GM23338 (cell line): ENCODE measurements around the gene APOL4. TPM values are rescaled to one million over a fixed set of nuclear protein-coding genes. Genes with fewer than 3 reads are reported as not detected.

ENCODE experiments used
- ATAC-seq: fragments of 200-7000 bp; cut with Tn5 transposase; 3 replicates; pipeline ENCODE4 v1.9.1; 2020
- DNase-seq: peaks from one replicate; pipeline ENCODE4 v3.0.0-alpha.2; 2015; ENCODE audit warnings: low spot score
- H2AFZ ChIP-seq: fragments of 200-600 bp; sonication (generic); 2 replicates; pipeline ENCODE4 v1.8.0; 2016; ENCODE audit warnings: antibody characterized with exemption, mild to moderate bottlenecking, moderate library complexity
- H3F3A ChIP-seq: fragments of 200-600 bp; sonication (generic); replicated peaks from 2 replicates; pipeline ENCODE4 v1.8.0; 2017; ENCODE audit warnings: antibody characterized with exemption, mixed run types, low read depth
- H3K27ac ChIP-seq: fragments of 200-600 bp; sonication (generic); 2 replicates; pipeline ENCODE4 v1.6.1; 2016; ENCODE audit warnings: low read depth
- H3K27me3 ChIP-seq: fragments of 200-600 bp; sonication (generic); 2 replicates; pipeline ENCODE4 v1.8.0; 2016; ENCODE audit warnings: mild to moderate bottlenecking, mixed run types, moderate library complexity; ENCODE audit not compliant: insufficient read depth
- H3K36me3 ChIP-seq: fragments of 200-600 bp; sonication (generic); 2 replicates; pipeline ENCODE4 v1.8.0; 2016; ENCODE audit warnings: mild to moderate bottlenecking; ENCODE audit not compliant: insufficient read depth
- H3K4me1 ChIP-seq: fragments of 200-600 bp; sonication (generic); 2 replicates; pipeline ENCODE4 v1.8.0; 2016; ENCODE audit warnings: mild to moderate bottlenecking, moderate library complexity; ENCODE audit not compliant: insufficient read depth
- H3K4me2 ChIP-seq: fragments of 200-600 bp; sonication (generic); 2 replicates; pipeline ENCODE4 v1.7.1; 2017; ENCODE audit warnings: mixed run types
- H3K4me3 ChIP-seq: fragments of 200-600 bp; sonication (generic); 2 replicates; pipeline ENCODE4 v1.6.1; 2016; ENCODE audit warnings: mixed run types
- H3K79me2 ChIP-seq: fragments of 200-600 bp; sonication (generic); replicated peaks from 2 replicates; pipeline ENCODE4 v1.8.0; 2017; ENCODE audit warnings: mild to moderate bottlenecking; ENCODE audit not compliant: insufficient read depth
- H3K9me2 ChIP-seq: fragments of 200-600 bp; sonication (generic); 2 replicates; pipeline ENCODE4 v1.8.0; 2017; ENCODE audit not compliant: insufficient read depth
- H4K20me1 ChIP-seq: fragments of 200-600 bp; sonication (generic); replicated peaks from 2 replicates; pipeline ENCODE4 v1.8.0; 2017; ENCODE audit warnings: mild to moderate bottlenecking; ENCODE audit not compliant: insufficient read depth
- H3K27ac Mint-ChIP-seq: 2 replicates; pipeline ENCODE4 v1.8.0; 2020; ENCODE audit warnings: inconsistent platforms, mild to moderate bottlenecking, moderate library complexity, mixed read lengths
- H3K27me3 Mint-ChIP-seq: 3 replicates; pipeline ENCODE4 v1.8.0; 2022; ENCODE audit warnings: low read depth, mild to moderate bottlenecking, moderate library complexity, mixed read lengths, inconsistent platforms; ENCODE audit not compliant: insufficient read depth, poor library complexity
- H3K36me3 Mint-ChIP-seq: 3 replicates; pipeline ENCODE4 v1.8.0; 2021; ENCODE audit warnings: low read depth, mild to moderate bottlenecking, inconsistent platforms, moderate library complexity, mixed read lengths
- H3K4me1 Mint-ChIP-seq: 3 replicates; pipeline ENCODE4 v1.8.0; 2020; ENCODE audit warnings: mild to moderate bottlenecking, inconsistent platforms, mixed read lengths
- H3K4me3 Mint-ChIP-seq: 3 replicates; pipeline ENCODE4 v1.8.0; 2021; ENCODE audit warnings: moderate library complexity, mild to moderate bottlenecking, inconsistent platforms, mixed read lengths
- H3K9me3 Mint-ChIP-seq: 3 replicates; pipeline ENCODE4 v1.8.0; 2020; ENCODE audit warnings: moderate library complexity, mild to moderate bottlenecking, inconsistent platforms, mixed read lengths
- CREB1 ChIP-seq: fragments of 250-450 bp; sonication (Bioruptor Pico); IDR thresholded peaks from 2 replicates; pipeline ENCODE4 v1.5.0; 2020; ENCODE audit warnings: low read depth, mild to moderate bottlenecking, moderate library complexity
- EZH2 ChIP-seq: fragments of 200-600 bp; sonication (generic); IDR thresholded peaks from one replicate; pipeline ENCODE4 v1.8.0; 2017; ENCODE audit warnings: antibody characterized with exemption, mild to moderate bottlenecking, low read depth; ENCODE audit not compliant: unreplicated experiment
- EZH2phosphoT487 ChIP-seq: fragments of 200-600 bp; sonication (generic); IDR thresholded peaks from one replicate; pipeline ENCODE4 v1.8.1; 2018; ENCODE audit warnings: antibody characterized with exemption; ENCODE audit not compliant: unreplicated experiment
- POLR2AphosphoS5 ChIP-seq: IDR thresholded peaks from 2 replicates; pipeline ENCODE4 v1.6.1; 2016; ENCODE audit warnings: antibody characterized with exemption, low read depth
- ZNF114 ChIP-seq: fragments of 250-450 bp; sonication (Bioruptor Pico); IDR thresholded peaks from 2 replicates; pipeline ENCODE4 v1.5.0; 2020; ENCODE audit warnings: mild to moderate bottlenecking, moderate library complexity
- ZNF331 ChIP-seq: fragments of 250-450 bp; sonication (Bioruptor Pico); IDR thresholded peaks from 2 replicates; pipeline ENCODE4 v1.5.0; 2020; ENCODE audit warnings: low read depth, mild to moderate bottlenecking, moderate library complexity
- polyA plus RNA-seq: library from polyadenylated mRNA; unstranded; fragments of >200 nt; fragmentation: Nextera tagmentation; extraction: Ambion mirVana; gene quantifications from 2 replicates; pipeline ENCODE4 v1.2.1, GENCODE V29; 2016
- total RNA-seq: library from RNA; depleted of rRNA; stranded (reverse); fragments of >200 nt; shearing (Covaris generic); gene quantifications from 2 replicates; pipeline ENCODE4 v1.2.3, GENCODE V29; 2014
- TF ChIP-seq, protein P1 (sequence below), 2 experiments: fragments of 200-600 bp in 1 of 2; sonication (generic) in 1 of 2; conservative IDR thresholded peaks; 2 replicates each; pipeline versions ENCODE4 v1.5.1 to v1.6.1; 2016 to 2017; ENCODE audit warnings: antibody characterized with exemption in 2 of 2, low read depth in 2 of 2, mild to moderate bottlenecking in 2 of 2, moderate library complexity in 1 of 2
- TF ChIP-seq, protein P2 (sequence below): IDR thresholded peaks from 2 replicates; pipeline ENCODE4 v1.6.1; 2016; ENCODE audit warnings: antibody characterized with exemption
- TF ChIP-seq, protein P3 (sequence below): IDR thresholded peaks from one replicate; pipeline ENCODE4 v1.6.1; 2018; ENCODE audit warnings: antibody characterized with exemption; ENCODE audit not compliant: unreplicated experiment

APOL4 gene
- total and polyA plus RNA-seq, 2 experiments from 2014 or later: not detected

DNA sequence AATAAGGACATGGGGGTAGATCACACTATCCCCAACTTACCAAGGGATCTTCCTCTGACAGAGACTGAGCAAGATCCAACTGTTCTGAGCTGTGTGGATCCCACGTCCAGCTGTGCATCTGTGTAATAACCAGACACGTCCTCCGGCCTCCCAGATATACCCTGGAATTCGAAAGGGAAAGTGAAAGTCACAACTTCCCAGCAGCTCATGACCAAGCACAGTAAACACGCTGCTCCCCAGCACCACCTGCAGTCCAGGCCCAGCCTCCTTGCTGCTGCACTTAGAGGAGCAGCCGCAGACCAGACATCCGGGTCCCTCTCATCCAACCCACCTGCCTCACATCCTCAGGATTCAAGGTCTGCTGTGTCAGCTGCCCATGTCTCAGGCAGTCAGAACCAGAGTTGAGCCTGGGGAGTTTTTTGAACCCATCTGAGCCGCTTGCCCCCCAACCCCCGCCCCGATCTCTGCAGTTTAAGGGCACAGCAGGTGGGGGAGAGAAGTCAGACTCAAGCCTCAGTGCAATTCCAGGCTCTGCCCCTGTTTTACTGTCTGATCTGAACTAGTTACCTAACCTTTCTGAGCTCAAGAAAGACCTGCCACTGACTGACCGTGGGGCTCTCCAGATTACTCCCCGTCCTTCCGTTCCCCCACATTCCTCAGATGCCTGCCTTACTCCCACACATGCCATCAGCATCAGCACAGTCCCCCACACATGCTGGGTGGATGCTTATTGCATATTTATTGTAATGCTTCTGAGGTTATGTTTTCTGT lies 38.0 kb upstream of the APOL4 start, which contains the start of gene APOL2:
APOL2 (minus strand) TSS at position 127 of the 771 bp plus-strand sequence. CDS start 6,365 bp downstream, outside the sequence.
- H3K27me3 Mint-ChIP-seq: peaks cover 14% of the 10 kb centered on the region
- Histone ChIP-seq H3K27ac (peak within 1 kb of the TSS; percentile 62; the same call in 1 of the 2 replicates), H3K4me2 (peak within 1 kb of the TSS; percentile 81), H4K20me1 (no peaks in the 10 kb centered on the region), H3K4me3 (peak within 1 kb of the TSS; percentile 55), H3K27me3 (no peaks in the 10 kb centered on the region), H3F3A (no peaks in the 10 kb centered on the region), H2AFZ (peak within 1 kb of the TSS; percentile 88), H3K9me2 (no peaks in the 10 kb centered on the region), H3K4me1 (peaks cover 8% of the 10 kb centered on the region), H3K36me3 (no peaks in the 10 kb centered on the region; the same call in 1 of the 2 replicates), H3K79me2 (no peaks in the 10 kb centered on the region; the same call in 1 of the 2 replicates)
- H3K27ac Mint-ChIP-seq: peak within 1 kb of the TSS; percentile 99
- peaks cover 22% of the 10 kb centered on the region for H3K4me1 Mint-ChIP-seq
- ATAC-seq (peak; percentile 100), DNase-seq (peak; percentile 96)
- peak within 1 kb of the TSS; percentile 90 for H3K4me3 Mint-ChIP-seq
- H3K9me3 Mint-ChIP-seq: peaks cover 4% of the 10 kb centered on the region
- TF ChIP-seq, protein P1, sequence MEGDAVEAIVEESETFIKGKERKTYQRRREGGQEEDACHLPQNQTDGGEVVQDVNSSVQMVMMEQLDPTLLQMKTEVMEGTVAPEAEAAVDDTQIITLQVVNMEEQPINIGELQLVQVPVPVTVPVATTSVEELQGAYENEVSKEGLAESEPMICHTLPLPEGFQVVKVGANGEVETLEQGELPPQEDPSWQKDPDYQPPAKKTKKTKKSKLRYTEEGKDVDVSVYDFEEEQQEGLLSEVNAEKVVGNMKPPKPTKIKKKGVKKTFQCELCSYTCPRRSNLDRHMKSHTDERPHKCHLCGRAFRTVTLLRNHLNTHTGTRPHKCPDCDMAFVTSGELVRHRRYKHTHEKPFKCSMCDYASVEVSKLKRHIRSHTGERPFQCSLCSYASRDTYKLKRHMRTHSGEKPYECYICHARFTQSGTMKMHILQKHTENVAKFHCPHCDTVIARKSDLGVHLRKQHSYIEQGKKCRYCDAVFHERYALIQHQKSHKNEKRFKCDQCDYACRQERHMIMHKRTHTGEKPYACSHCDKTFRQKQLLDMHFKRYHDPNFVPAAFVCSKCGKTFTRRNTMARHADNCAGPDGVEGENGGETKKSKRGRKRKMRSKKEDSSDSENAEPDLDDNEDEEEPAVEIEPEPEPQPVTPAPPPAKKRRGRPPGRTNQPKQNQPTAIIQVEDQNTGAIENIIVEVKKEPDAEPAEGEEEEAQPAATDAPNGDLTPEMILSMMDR (conservative IDR thresholded peaks at IDR 0.05; ENCODE audit: low read depth in 2 of 2): peak; percentile 54 to 72
- TF ChIP-seq EZH2phosphoT487: no peak
- H3K36me3 Mint-ChIP-seq: peaks cover 16% of the 10 kb centered on the region

DNA sequence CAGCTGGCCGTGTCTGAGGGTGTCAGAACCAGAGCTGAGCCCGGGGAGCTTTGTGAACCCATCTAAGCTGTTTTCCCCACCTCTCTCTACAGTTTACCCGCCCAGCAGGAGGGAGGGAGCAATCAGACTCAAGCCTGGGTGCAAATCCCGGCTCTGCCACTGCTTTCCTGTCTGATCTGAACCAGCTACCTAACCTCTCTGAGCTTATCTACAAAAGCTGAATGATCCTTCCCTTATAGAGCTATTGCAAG lies 37.5 kb upstream of the APOL4 start:
- 0 out of 2 replicates have a peak overlapping the region, but pooled peaks have one; percentile 32 for H3K27ac ChIP-seq
- no peaks in the 10 kb centered on the region for H3K9me2 ChIP-seq
- no peaks in the 10 kb centered on the region for H3K27me3 ChIP-seq
- no peaks in the 10 kb centered on the region for H3F3A ChIP-seq
- peaks cover 22% of the 10 kb centered on the region for H3K4me1 Mint-ChIP-seq
- peaks cover 16% of the 10 kb centered on the region for H3K36me3 Mint-ChIP-seq
- TF ChIP-seq, protein P2, sequence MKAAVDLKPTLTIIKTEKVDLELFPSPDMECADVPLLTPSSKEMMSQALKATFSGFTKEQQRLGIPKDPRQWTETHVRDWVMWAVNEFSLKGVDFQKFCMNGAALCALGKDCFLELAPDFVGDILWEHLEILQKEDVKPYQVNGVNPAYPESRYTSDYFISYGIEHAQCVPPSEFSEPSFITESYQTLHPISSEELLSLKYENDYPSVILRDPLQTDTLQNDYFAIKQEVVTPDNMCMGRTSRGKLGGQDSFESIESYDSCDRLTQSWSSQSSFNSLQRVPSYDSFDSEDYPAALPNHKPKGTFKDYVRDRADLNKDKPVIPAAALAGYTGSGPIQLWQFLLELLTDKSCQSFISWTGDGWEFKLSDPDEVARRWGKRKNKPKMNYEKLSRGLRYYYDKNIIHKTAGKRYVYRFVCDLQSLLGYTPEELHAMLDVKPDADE: no peak
- TF ChIP-seq POLR2AphosphoS5 (no peak), ZNF114 (no peak), EZH2 (no peak), CREB1 (CRISPR knock-in tag) (no peak), ZNF331 (CRISPR knock-in tag) (no peak), EZH2phosphoT487 (no peak)
- TF ChIP-seq, protein P3, sequence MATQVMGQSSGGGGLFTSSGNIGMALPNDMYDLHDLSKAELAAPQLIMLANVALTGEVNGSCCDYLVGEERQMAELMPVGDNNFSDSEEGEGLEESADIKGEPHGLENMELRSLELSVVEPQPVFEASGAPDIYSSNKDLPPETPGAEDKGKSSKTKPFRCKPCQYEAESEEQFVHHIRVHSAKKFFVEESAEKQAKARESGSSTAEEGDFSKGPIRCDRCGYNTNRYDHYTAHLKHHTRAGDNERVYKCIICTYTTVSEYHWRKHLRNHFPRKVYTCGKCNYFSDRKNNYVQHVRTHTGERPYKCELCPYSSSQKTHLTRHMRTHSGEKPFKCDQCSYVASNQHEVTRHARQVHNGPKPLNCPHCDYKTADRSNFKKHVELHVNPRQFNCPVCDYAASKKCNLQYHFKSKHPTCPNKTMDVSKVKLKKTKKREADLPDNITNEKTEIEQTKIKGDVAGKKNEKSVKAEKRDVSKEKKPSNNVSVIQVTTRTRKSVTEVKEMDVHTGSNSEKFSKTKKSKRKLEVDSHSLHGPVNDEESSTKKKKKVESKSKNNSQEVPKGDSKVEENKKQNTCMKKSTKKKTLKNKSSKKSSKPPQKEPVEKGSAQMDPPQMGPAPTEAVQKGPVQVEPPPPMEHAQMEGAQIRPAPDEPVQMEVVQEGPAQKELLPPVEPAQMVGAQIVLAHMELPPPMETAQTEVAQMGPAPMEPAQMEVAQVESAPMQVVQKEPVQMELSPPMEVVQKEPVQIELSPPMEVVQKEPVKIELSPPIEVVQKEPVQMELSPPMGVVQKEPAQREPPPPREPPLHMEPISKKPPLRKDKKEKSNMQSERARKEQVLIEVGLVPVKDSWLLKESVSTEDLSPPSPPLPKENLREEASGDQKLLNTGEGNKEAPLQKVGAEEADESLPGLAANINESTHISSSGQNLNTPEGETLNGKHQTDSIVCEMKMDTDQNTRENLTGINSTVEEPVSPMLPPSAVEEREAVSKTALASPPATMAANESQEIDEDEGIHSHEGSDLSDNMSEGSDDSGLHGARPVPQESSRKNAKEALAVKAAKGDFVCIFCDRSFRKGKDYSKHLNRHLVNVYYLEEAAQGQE: no peak
- ATAC-seq: peak; percentile 30
- no peaks in the 10 kb centered on the region; the same call in 1 of the 2 replicates for H3K36me3 ChIP-seq
- H3K79me2 ChIP-seq: no peaks in the 10 kb centered on the region; the same call in 1 of the 2 replicates
- no peaks in the 10 kb centered on the region for H4K20me1 ChIP-seq
- peak overlapping the region; percentile 81 for H3K4me2 ChIP-seq
- H3K4me3 ChIP-seq: peak overlapping the region; percentile 55
- no peak for DNase-seq
- H3K9me3 Mint-ChIP-seq: peaks cover 4% of the 10 kb centered on the region
- peak overlapping the region; percentile 90 for H3K4me3 Mint-ChIP-seq
- H3K27ac Mint-ChIP-seq: peak overlapping the region; percentile 99
- H3K27me3 Mint-ChIP-seq: peaks cover 11% of the 10 kb centered on the region
- peaks cover 8% of the 10 kb centered on the region for H3K4me1 ChIP-seq
- no peak overlapping the region for H2AFZ ChIP-seq
